ENCODE results near the gene LRRC61. TPM values are rescaled to one million over a fixed set of nuclear protein-coding genes. Genes with fewer than 3 reads are reported as not detected.

The LRRC61 gene
- total and polyA plus RNA-seq, 2 of the 13 experiments (the other 11 are each of a cell fraction or from before 2014, with no cell fraction given), result 33.0 to 34.8 TPM

DNA sequence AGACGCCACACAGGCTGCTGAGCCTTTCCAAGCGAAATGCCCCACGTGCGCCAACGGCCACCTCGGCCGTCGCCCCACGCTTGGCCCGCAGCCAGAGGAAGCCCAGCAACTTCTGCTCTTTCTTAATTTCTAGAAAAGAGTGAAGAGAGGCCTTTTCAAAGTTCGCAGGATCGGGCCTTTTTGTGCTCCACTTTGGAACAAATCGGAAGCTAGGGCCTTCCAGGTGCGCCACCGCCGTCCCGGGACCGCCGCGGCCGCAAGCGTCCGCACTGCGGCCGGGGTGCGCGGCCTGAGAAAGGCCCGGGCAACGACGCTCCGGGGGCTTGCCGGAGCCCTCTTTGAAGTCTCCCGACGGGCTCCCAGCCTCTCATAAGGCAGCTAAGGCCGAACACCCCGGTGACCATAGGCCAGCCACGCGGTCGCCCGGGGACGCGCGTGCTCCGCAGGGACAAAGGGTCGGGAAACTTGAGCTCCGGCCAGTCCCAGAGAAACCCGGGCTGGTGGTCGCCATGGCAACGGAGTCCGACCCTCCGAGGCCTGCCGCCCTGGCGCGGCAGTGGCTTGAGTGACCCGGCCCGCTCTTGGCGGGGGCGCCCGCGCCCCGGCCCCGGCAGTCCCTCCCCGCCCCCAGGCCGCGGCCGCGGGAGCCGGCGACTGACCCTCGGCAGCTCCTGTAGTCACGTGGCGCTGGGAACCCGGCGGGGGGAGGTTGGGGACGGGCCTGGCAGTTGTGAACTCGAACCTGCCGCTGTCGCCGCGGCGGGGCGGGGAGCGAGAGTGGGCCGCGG, 45.1 kb downstream of the LRRC61 start, which contains the start of gene REPIN1 (continued):
- peak; percentile 74; the same call in 1 of the 2 replicates for TF ChIP-seq ZNF570 (CRISPR knock-in tag; IDR thresholded peaks at IDR 0.05; ENCODE audit: borderline replicate concordance)
- no peak for TF ChIP-seq SKI (IDR thresholded peaks at IDR 0.05; ENCODE audit: partially characterized antibody)
- TF ChIP-seq ARNTL (CRISPR knock-in tag; IDR thresholded peaks at IDR 0.05), result peak; percentile 81
- peak; percentile 71; the same call in 1 of the 2 replicates for TF ChIP-seq ZXDC (CRISPR knock-in tag; IDR thresholded peaks at IDR 0.05)
- TF ChIP-seq MAFF (IDR thresholded peaks at IDR 0.05; ENCODE audit: low read depth, low read length), result no peak
- TF ChIP-seq PHB2 (IDR thresholded peaks at IDR 0.05; ENCODE audit: partially characterized antibody), result no peak
- TF ChIP-seq RBM22 (optimal IDR thresholded peaks at IDR 0.05; ENCODE audit: low read length), result no peak
- peak; percentile 48; the same call in 2 of the 3 replicates for TF ChIP-seq MXI1 (IDR thresholded peaks at IDR 0.05; ENCODE audit: borderline replicate concordance, low read depth, low read length)
- TF ChIP-seq SALL1 (CRISPR knock-in tag; IDR thresholded peaks at IDR 0.05), result peak; percentile 85
- no peak for TF ChIP-seq SOX6 (IDR thresholded peaks at IDR 0.05)
- TF ChIP-seq SOX6 (CRISPR knock-in tag; IDR thresholded peaks at IDR 0.05), result peak; percentile 52; the same call in 1 of the 2 replicates
- TF ChIP-seq, protein P1, sequence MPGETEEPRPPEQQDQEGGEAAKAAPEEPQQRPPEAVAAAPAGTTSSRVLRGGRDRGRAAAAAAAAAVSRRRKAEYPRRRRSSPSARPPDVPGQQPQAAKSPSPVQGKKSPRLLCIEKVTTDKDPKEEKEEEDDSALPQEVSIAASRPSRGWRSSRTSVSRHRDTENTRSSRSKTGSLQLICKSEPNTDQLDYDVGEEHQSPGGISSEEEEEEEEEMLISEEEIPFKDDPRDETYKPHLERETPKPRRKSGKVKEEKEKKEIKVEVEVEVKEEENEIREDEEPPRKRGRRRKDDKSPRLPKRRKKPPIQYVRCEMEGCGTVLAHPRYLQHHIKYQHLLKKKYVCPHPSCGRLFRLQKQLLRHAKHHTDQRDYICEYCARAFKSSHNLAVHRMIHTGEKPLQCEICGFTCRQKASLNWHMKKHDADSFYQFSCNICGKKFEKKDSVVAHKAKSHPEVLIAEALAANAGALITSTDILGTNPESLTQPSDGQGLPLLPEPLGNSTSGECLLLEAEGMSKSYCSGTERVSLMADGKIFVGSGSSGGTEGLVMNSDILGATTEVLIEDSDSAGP (CRISPR knock-in tag; IDR thresholded peaks at IDR 0.05; ENCODE audit: borderline replicate concordance), result peak; percentile 54
- peak; percentile 44 for TF ChIP-seq ZNF18 (CRISPR knock-in tag; IDR thresholded peaks at IDR 0.05; ENCODE audit: insufficient replicate concordance)
- TF ChIP-seq ZSCAN29 (CRISPR knock-in tag; conservative IDR thresholded peaks at IDR 0.05), result no peak
- TF ChIP-seq NONO (IDR thresholded peaks at IDR 0.05), result no peak
- TF ChIP-seq NONO (CRISPR knock-in tag; conservative IDR thresholded peaks at IDR 0.05), result peak; percentile 80
- TF ChIP-seq, protein P2, sequence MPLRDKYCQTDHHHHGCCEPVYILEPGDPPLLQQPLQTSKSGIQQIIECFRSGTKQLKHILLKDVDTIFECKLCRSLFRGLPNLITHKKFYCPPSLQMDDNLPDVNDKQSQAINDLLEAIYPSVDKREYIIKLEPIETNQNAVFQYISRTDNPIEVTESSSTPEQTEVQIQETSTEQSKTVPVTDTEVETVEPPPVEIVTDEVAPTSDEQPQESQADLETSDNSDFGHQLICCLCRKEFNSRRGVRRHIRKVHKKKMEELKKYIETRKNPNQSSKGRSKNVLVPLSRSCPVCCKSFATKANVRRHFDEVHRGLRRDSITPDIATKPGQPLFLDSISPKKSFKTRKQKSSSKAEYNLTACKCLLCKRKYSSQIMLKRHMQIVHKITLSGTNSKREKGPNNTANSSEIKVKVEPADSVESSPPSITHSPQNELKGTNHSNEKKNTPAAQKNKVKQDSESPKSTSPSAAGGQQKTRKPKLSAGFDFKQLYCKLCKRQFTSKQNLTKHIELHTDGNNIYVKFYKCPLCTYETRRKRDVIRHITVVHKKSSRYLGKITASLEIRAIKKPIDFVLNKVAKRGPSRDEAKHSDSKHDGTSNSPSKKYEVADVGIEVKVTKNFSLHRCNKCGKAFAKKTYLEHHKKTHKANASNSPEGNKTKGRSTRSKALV (CRISPR knock-in tag; IDR thresholded peaks at IDR 0.05), result peak; percentile 96
- peak; percentile 14; the same call in 1 of the 2 replicates for TF ChIP-seq ZHX1 (CRISPR knock-in tag; IDR thresholded peaks at IDR 0.05; ENCODE audit: low read depth)

All from HepG2 (cell line).